GM13977 (cell line): ENCODE measurements around the gene ANO1.

Source experiments
- DNase-seq: peaks from one replicate; pipeline ENCODE4 v3.0.0; 2012; ENCODE audit warnings: low spot score
- in situ Hi-C: fragments of 300-500 bp; cut with MboI; formaldehyde crosslinking; loops from one replicate; pipeline ENCODE4 v1.12.0; 2022; ENCODE audit warnings: low sequenced_read_pairs, low pct_unique_long_range_greater_than_20kb, mixed read lengths, inconsistent platforms; ENCODE audit not compliant: unreplicated experiment
- TF ChIP-seq, protein P1 (sequence below): IDR thresholded peaks from 2 replicates; pipeline ENCODE4 v1.5.1; 2012; ENCODE audit warnings: mild to moderate bottlenecking, control low read depth; ENCODE audit not compliant: insufficient read depth; ENCODE audit errors: extremely low read depth, missing control alignments

ANO1 gene

DNA sequence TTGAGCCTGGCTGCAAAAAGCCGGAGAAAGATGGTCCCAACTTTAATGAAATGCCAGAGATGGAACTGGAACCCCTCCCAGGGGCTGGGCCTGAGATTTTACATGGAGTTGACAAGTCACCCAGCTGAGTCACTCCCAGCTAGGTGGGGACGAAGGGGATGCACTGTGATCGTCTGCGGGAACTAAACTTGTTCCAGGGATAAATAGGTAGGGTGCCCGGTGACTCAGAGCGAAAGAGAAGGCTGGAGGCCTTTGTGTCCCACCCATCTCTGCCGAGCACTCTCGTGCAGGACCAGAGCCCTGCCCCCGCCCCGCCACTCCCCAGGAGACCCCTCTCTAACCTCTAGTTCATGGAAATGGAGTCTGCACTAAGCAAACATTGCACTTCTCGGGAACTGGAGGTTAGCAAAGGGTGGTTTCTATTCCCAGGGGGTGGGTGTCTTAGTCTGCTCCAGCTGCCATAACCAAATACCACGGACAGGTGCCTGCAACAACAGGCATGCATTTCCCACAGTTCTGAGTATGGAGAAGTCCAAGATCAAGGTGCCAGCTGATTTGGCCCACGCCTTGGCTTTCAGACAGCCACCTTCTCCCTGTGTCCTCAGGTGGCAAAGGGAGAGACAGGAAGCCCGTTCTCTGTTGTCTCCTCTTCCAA lies 64.2 kb downstream of the ANO1 start:
- in situ Hi-C loops = no loop called here
- no peak for DNase-seq
- TF ChIP-seq, protein P1, sequence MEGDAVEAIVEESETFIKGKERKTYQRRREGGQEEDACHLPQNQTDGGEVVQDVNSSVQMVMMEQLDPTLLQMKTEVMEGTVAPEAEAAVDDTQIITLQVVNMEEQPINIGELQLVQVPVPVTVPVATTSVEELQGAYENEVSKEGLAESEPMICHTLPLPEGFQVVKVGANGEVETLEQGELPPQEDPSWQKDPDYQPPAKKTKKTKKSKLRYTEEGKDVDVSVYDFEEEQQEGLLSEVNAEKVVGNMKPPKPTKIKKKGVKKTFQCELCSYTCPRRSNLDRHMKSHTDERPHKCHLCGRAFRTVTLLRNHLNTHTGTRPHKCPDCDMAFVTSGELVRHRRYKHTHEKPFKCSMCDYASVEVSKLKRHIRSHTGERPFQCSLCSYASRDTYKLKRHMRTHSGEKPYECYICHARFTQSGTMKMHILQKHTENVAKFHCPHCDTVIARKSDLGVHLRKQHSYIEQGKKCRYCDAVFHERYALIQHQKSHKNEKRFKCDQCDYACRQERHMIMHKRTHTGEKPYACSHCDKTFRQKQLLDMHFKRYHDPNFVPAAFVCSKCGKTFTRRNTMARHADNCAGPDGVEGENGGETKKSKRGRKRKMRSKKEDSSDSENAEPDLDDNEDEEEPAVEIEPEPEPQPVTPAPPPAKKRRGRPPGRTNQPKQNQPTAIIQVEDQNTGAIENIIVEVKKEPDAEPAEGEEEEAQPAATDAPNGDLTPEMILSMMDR = no peak

DNA sequence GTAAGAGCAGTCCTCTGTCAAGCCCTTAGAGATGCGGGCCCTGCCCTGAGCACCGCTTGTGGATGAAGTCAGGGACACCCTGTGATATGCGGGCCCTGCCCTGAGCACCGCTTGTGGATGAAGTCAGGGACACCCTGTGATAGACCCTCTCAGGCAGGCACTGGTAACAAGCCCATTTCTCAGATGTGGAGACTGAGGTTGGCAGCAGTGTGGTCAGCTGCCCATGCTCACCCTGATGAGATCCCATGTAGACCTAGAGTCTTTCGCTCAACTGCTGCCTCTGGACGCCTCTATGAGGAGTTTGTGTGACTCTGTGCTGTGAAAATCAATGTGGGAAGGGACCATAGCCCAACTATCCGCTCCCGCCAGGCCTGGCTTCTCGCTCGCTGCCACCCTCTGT lies 66.1 kb downstream of the ANO1 start:
- TF ChIP-seq, protein P1 = no peak
- in situ Hi-C loops = no loop called here
- no peak for DNase-seq

DNA sequence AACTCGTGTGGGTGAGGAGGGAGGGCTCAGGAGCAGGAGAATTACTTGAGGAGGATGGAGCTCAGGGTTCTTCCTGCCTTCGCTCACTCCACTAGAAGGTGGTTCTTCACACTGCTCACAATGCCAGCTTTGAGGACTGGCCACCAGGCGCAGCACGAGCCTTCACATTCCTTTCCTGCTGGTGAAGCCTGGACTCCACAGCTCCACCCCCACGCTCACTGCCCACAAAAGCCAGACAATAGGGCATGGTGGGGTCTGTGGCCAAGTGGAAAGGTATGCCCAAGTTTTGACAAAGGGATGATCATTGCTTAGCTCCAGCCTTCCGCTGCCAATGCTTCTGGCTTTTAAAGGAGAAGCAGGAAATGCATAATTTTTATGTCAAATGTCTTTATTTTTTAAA lies 67.0 kb downstream of the ANO1 start:
- in situ Hi-C loops = no loop called here
- TF ChIP-seq, protein P1 = no peak
- DNase-seq = no peak

DNA sequence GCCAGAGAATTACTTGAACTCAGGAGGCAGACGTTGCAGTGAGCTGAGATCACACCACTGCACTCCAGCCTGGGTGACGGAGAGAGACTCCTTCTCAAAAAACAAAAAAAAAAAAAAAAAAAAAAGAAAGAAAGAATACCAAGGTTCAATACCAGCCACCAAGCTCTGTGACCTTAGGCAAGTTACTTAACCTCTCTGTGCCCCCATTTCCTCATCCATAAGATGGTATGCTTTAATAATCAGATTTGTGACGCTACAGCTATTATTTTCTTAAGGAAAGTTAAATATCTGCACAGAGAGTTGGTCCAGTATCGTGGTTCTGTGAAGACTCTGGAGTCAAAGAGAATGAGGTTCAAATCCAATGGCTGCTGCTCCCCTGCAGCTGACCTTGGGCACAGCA lies 67.7 kb downstream of the ANO1 start:
- TF ChIP-seq, protein P1 = no peak
- in situ Hi-C loops = no loop called here
- no peak for DNase-seq

DNA sequence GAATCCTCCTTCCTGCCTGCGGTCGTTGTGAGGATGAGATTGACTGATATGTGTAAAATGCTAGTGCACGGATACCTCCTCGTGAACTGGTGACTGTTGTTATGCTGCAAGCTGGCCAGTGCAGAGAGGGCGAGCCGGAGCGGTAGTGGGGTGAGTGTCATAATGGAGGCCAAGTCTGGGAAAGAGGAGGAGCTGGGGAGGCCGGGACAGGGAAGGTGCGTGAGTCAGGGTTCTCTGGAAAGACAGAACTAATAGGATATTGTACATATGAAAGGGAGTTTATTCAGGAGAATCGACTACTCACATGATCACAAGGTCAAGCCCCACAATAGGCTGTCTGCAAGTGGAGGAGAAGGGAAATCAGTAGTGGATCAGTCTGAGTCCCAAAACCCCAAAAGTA lies 68.2 kb downstream of the ANO1 start:
- in situ Hi-C loops = no loop called here
- DNase-seq = no peak
- TF ChIP-seq, protein P1 = no peak

DNA sequence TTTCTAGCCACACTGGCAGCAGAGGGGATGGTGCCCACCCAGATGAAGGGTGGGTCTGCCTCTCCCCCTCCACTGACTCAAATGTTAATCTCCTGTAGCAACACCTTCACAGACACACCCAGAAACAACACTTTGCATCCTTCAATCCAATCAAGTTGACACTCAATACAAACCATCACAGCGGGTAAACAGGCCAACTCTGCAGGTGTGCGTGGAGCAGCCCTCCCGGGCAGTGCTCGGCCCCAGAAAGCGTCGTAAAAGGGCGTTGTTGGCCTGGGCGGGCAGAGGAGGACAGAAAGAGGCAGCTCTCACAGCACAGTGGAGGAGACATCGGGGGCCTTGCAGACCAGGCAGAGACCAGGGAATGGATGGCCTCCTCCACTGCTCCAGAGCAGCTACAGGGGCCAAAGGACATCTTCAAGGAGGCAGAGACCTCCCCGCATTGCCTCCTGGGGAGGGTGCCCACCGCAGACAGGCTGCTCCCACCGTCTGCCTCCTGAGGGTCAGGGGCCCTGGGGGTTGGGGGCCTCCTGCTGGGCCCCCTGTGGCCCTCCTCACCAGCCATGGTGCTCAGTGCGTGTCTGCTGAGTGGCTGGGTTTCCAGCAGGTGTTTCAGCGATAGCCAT lies 68.9 kb downstream of the ANO1 start:
- in situ Hi-C loops = no loop called here
- no peak for DNase-seq
- TF ChIP-seq, protein P1 = no peak
